GM21423 (cell line): ENCODE results near the gene KRTAP3-1.
"Not testable (repeated sequence)": the region's sequence is repeated elsewhere in the genome, so short reads cannot be mapped to it uniquely, and the experiment has no call there.

Source experiments
- ATAC-seq: cut with Tn5 transposase; IDR thresholded peaks from one replicate; pipeline ENCODE4 v1.9.1; 2021; ENCODE audit warnings: mild to moderate bottlenecking, moderate library complexity; ENCODE audit not compliant: unreplicated experiment

Gene KRTAP3-1

DNA sequence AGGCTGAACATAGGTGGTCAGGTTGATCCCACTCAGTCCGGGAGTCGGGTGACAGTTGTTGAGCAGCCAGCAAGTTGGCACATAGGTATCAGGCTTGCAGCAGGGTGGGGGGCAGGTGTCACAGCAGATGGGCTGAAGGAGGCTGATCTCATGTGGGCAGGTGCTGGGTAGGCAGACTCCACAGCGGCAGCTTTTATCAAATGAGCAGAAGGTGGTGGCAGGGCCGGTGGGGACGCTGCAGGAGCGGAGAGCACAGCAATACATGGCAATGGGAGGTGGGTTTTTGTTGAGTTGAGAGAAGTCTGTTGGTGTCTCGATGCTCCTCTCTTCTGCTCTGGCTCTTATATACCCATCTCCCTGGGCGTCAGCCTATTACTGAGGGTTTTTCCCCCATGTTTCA lies at the start of gene KRTAP3-1:
Gene KRTAP3-1, minus strand, starts transcription at position 318 of the 400 bp plus-strand sequence. Its CDS starts 54 bp downstream, at position 264.
- ATAC-seq, result no peak

DNA sequence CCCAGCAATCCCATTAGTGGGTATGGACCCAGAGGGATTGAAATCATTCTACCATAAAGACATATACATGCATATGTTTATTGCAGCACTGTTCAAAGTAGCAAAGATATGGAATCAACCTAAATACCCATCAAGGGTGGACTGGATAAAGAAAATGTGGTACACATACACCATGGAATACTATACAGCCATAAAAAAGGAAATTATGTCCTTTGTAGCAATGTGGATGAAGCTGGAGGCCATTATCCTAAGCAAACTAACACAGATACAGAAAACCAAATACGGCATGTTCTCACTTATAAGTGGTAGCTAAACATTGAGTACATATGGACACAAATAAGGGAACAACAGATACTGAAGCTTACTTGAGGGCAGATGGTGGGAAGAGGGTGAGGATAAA lies 48.6 kb upstream of the KRTAP3-1 start:
- ATAC-seq, result no peak

DNA sequence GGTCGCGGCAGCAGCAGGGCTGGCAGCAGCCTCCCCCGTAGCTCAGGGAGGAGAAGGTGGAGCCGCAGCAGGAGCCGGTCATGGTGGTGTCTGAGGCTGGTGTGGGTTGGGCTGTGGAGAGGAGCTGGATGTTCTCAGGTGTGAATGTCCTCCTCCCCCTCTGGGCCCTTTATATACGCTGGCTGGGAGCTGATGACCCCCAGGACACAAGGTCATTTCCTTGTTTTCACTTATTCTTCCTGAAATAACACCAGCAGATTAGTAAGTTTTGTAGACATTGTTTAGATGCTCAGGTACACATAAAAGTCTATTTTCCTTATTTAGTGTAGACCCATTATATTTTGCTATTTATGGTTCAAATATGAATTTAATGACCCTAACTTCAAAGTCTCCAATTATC lies 46.2 kb upstream of the KRTAP3-1 start, which contains the start of gene KRTAP2-2:
Gene KRTAP2-2, minus strand, starts transcription at position 101 of the 400 bp plus-strand sequence. Its CDS starts 19 bp downstream, at position 82.
- not testable (repeated sequence) for ATAC-seq

DNA sequence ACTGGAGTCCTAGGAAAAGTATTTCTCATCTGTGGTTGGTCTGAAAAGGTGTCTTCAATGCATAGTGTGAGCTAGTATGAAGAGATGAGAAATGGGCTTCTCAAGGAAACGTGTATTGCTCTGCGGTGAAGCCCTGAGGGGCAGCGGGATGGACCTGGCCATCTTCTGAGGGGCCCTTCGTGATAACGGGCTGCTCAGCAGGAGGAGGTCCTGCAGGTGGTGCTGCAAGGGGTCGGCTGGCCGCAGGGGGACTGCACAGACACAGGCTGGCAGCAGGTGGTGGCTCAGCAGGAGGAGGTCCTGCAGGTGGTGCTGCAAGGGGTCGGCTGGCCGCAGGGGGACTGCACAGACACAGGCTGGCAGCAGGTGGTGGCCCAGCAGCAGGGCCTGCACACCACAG lies 45.6 kb upstream of the KRTAP3-1 start:
- ATAC-seq, result not testable (repeated sequence)

DNA sequence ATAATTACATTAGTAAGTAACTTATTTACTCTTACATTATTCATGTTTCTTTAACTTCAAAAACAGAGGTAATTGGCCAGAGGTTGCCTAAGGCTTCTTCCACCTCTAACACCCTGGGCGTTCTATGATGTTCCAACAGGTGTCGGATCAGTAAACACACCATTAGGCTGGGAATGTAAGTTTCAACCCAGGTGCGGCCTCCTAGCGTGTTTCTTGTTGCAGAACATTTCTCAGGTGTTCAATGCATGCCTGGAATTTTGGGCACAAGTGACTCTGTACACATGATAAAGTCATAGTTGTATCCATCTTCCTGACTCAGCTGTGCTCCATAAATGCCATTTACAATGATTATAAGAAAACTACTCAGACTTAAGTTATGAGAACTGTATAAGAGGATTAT lies 45.1 kb upstream of the KRTAP3-1 start:
- no peak for ATAC-seq

DNA sequence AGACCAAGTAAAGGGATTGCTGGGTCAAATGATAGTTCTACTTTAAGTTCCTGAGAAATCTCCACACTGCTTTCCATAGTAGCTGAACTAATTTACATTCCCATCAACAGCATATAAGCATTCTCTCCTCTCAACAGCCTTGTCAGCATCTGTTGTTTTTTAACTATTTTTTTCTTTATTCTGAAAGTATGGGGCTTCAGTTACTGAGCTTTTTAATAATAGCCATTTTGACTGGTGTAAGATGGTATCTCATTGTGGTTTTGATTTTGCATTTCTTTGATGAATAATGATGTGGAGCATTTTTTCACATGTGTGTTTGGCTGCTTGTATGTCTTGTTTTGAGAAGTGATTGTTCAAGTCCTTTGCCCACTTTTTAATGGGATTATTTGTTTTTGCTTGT lies 43.6 kb upstream of the KRTAP3-1 start:
- ATAC-seq, result no peak

DNA sequence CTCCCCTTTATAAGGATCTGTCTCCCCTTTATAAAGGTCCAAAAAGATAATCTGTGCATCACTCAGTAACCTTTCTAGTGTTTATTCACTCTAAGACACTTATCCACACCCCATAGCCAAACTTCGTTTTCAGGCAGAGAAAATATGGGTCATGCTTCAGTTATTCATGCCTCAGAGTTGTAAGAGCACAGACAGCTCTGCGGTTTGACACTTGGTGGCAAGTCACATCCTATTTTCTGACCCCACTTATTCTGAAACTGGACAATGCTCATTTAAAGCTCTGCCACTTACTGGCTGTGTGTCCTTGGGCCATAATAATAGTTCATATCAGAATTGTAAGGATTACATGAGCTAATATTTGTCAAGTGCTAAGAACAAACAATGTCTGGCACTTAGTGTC lies 40.2 kb upstream of the KRTAP3-1 start:
- no peak for ATAC-seq

DNA sequence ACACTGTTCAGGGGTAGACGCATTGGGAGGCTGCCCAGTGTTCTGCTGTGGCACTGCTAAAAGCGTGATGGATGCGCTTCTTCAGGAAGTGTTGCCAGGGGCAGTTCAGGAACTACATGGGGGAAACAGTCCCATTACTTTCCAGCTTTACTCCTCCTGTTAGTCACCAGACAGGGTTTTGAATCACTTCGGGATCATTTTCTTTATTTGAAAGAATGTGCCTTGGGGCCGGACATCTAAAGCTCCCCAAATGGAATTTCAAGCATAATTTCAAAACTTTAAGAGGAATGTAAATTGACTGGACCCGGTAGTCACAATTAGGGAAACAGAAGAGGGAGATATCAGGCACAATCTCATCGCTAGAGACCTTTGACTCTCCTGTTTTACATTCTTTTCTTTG lies 39.5 kb upstream of the KRTAP3-1 start:
- ATAC-seq, result no peak

DNA sequence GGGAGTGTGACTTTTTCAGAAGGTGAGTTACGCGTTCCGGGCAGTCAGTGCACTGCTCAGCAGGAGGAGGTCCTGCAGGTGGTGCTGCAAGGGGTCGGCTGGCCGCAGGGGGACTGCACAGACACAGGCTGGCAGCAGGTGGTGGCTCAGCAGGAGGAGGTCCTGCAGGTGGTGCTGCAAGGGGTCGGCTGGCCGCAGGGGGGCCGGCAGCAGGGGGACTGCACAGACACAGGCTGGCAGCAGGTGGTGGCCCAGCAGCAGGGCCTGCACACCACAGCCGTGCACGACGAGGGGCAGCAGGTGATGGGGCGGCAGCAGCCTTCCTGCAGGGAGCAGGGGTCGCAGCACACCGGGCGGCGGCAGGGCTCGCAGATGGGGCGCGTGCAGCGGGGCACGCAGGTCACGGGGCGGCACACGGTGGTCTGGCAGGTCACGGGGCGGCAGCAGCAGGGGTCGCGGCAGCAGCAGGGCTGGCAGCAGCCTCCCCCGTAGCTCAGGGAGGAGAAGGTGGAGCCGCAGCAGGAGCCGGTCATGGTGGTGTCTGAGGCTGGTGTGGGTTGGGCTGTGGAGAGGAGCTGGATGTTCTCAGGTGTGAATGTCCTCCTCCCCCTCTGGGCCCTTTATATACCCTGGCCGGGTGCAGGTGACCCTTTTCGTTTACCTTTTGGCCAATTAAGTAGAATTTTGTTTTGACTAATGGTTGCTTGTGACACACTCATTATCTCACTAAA lies 38.0 kb upstream of the KRTAP3-1 start, which contains the start of gene KRTAP2-1:
Gene KRTAP2-1, minus strand, starts transcription at position 582 of the 731 bp plus-strand sequence. Its CDS starts 49 bp downstream, at position 533.
- not testable (repeated sequence) for ATAC-seq

DNA sequence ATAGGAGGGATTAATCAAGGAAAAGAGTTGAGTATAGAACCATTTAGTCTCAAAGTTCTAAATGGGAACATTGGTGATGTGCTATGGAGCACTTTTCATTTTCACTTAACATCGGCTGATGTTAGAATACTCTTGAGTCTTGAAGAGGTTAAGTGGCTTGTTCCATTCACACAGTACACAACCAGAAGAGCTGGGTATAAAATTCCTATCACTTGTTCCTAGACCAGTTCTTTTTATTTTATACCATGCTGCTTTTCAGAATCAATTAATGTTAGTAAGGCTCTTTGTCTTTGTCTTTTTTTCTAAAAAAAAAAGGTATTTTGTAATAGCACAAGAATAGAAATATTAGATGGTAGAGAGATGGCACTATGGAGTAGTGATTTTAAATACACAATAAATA lies 34.0 kb upstream of the KRTAP3-1 start:
- no peak for ATAC-seq

DNA sequence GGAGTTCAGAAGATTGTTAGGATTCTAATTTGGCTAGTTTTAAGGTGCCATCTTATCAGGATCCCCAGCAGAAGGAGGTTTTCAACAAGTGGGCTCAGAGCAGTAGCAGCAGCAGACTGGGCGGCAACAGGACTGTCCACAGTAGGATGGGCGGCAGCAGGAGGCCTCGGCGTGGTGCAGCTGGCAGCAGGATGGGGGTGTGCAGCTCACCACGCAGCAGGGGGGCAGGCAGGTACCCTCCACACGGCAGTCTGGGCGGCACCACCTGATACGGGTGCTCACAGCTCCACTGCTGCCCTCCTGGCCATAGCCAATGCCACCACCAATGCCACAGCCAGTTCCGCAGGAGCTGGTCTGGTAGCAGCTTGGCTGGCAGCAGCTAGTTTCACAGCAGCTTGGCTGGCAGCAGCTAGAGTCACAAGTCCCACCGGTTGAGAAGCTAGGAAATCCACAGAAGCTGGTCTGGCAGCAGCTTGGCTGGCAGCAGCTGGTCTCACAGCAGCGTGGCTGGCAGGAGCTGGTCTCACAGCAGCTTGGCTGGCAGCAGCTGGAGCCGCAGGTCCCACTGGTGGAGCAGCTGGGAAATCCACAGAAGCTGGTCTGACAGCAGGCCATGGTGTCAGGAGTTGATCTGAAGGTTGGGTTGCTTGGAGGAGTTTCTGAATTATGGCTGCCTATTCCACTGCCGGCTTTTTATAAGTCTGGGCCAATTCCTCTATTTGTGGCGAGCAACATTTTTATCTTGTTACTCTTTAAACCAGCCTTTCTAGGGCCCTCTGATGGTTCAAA lies 32.0 kb upstream of the KRTAP3-1 start, which contains the start of gene KRTAP1-1:
Gene KRTAP1-1, minus strand, starts transcription at position 668 of the 789 bp plus-strand sequence. Its CDS starts 53 bp downstream, at position 615.
- not testable (repeated sequence) for ATAC-seq

DNA sequence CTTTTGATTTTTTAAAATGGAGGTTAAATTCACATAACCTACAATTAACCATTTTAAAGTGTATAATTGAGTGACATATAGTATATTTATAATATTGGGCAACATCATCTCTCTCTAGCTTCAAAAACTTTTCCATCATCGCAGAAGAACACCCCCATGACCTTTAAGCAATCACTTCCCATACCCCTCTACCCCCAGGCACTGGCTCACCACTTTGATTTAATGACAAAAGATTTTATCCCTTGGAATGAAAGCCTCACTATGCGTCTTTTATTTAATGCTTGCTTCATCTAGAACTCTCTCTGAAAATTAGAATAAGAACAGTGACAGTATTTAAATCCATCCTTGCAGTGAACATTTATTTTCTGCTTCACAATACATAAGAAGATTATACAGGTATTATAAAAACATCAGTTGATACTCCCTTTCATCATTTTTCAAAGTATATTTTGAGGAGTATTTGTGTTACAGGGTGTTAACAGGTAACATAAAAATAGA lies 29.0 kb upstream of the KRTAP3-1 start:
- ATAC-seq, result no peak

DNA sequence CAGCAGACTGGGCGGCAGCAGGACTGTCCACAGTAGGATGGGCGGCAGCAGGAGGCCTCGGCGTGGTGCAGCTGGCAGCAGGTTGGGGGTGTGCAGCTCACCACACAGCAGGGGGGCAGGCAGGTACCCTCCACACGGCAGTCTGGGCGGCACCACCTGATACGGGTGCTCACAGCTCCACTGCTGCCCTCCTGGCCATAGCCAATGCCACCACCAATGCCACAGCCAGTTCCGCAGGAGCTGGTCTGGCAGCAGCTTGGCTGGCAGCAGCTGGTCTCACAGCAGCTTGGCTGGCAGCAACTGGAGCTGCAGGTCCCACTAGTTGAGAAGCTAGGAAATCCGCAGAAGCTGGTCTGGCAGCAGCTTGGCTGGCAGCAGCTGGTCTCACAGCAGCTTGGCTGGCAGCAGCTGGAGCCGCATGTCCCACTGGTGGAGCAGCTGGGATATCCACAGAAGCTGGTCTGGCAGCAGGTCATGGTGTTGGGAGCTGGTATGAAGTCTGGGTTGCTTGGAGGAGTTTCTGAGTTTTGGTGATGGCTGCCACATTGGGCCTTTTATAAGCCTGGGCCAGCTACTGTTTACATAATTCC lies 25.5 kb upstream of the KRTAP3-1 start, which contains the start of gene KRTAP1-3:
Gene KRTAP1-3, minus strand, starts transcription at position 529 of the 590 bp plus-strand sequence. Its CDS starts 53 bp downstream, at position 476.
- not testable (repeated sequence) for ATAC-seq

DNA sequence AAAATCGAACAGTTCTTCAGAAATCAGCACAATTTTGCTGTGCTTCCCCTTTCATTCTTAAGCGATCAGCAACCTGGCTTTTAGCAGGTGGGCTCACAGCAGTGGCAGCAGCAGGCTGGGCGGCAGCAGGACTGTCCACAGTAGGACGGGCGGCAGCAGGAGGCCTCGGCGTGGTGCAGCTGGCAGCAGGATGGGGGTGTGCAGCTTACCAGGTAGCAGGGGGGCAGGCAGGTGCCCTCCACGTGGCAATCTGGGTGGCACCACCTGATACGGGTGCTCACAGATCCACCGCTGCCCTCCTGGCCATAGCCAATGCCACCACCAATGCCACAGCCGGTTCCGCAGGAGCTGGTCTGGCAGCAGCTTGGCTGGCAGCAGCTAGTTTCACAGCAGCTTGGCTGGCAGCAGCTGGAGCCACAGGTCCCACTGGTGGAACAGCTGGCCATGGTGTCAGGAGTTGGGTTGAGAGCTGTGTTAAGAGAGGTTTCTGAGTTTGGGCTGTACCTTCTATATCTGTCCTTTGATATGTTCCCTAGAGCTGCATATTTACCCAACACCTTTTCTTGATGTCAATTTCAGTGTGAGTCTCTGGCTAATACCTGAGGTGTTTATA lies 20.8 kb upstream of the KRTAP3-1 start, which contains the start of gene KRTAP1-4:
Gene KRTAP1-4, minus strand, starts transcription at position 563 of the 613 bp plus-strand sequence. Its CDS starts 117 bp downstream, at position 446.
- ATAC-seq, result no peak

DNA sequence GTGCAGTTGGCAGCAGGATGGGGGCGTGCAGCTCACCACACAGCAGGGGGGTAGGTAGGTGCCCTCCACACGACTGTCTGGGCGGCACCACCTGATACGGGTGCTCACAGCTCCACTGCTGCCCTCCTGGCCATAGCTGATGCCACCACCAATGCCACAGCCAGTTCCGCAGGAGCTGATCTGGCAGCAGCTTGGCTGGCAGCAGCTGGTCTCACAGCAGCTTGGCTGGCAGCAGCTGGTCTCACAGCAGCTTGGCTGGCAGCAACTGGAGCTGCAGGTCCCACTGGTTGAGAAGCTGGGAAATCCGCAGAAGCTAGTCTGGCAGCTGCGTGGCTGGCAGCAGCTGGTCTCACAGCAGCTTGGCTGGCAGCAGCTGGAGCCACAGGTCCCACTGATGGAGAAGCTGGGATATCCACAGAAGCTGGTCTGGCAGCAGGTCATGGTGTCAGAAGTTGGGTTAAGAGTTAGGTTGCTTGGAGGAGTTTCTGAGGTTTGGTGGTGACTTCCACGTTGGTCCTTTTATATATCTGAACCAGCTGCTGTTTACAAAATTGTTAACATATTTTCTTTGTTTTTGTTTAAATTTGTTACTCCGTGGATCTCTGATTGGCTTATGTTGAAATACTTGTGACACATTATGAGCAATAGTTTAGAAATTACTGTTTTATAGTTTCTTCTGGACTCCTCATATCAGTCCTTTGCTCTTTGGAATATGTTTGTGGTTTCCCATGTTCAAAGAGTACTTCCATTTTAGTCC lies 18.0 kb upstream of the KRTAP3-1 start, which contains the start of gene KRTAP1-5:
Gene KRTAP1-5, minus strand, starts transcription at position 494 of the 757 bp plus-strand sequence. Its CDS starts 53 bp downstream, at position 441.
- no peak for ATAC-seq

DNA sequence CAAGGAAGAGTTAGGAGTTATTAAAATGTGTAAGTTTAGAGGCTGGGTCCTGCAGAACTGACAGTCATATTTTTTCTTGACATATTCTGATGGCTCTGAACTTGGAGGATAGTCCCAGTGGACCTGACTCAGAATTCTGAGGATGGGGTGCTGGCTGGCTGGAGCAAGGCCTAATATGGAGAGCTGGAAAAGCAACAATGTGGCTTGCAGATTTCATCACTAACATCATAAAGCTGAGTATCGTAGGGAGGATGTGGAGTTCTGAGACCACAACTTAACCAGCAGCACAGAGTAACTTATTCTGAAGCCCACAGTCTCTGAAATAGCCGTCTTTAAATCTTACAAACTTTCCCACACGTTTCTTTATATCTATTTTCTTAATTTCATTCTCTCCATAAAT lies 15.8 kb upstream of the KRTAP3-1 start:
- ATAC-seq, result no peak

DNA sequence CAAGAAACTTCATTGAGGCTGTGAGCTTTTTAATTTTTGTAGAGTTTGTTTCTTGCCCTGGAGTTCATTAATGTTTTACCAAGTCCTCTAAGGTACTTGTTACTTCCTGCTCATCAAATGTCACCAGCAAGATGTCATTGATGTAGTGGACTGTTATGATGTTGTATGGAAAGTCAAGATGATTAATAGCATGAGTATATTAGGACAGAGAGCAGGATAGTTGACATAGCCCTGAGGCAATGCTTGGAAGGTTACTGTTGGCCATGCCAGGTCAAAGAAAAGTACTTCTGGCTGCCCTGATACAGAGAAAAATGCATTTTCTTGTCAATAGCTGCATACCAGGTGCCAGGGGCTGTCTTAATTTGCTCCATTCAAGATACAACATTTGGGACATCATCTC lies 11.4 kb upstream of the KRTAP3-1 start:
- ATAC-seq, result no peak

DNA sequence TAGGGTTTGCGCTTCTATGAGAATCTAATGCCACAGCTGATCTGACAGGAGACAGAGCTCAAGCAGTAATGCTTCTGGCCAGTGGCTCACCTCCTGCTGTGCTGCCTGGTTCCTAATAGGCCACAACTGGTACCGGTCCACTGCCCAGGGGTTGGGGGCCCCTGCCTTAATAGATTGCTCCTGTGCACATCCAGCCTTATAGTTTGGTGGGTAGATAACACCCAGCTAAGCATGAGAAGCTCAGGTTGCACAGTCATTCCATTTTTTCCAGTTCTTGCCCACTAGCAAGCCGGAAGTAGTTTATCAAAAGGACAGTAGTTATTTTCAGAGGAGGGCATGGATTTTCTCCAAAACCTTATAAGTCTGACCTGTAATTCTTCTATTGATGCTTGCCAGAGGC lies 10.5 kb upstream of the KRTAP3-1 start:
- no peak for ATAC-seq

DNA sequence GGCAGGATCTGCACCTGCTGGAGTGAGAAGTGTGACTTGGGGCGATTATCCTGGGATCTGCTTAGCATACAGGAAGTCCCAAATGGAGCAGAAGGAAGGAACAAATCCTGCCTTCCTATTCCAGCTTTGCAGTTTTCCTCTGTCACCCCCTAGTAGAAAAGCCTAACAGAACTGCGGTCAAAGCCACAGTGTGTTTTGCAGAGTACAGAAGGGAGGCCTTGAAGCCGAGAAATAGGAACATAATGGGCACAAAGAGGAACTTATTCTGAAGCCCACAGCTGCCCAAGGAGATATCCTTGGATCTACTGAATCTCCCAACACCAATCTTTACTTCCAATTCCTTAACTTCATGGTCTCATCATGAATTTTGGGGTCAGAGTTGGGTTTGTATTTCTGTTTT lies 9.6 kb upstream of the KRTAP3-1 start:
- ATAC-seq, result no peak
